SK-N-MC (cell line): ENCODE data around the gene ACTR3.

Experiments
- EZH2 ChIP-seq: fragments of 200-600 bp; sonication (generic); IDR thresholded peaks from one replicate; pipeline ENCODE4 v1.6.1; 2017; ENCODE audit warnings: antibody characterized with exemption
- POLR2AphosphoS5 ChIP-seq: IDR thresholded peaks from 2 replicates; pipeline ENCODE4 v1.6.1; 2012; ENCODE audit warnings: mild to moderate bottlenecking, low read depth, low read length, borderline replicate concordance

DNA sequence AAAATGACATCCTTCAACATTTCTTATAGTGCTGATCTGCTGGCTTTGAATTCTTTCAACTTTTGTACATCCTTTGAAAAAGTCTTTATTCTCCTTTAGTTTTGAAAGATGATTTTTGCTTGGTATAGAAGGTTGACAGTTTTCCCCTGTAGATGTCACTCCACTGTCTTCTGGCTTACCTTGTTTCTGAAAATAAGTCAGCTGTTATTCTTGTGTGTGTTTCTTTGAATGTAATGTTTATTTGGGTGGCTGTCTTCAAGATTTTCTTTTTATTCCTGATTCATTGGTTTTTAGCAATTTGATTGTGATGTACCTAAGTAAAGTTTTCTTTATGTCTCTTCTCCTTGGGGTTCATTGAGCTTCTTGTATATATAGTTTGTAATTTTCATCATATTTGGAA, 47.6 kb downstream of the ACTR3 start:
- TF ChIP-seq POLR2AphosphoS5 (no peak), EZH2 (no peak)
